ENCODE measurements around the gene SREK1. TPM values are rescaled to one million over a fixed set of nuclear protein-coding genes. Genes with fewer than 3 reads are reported as not detected.

Gene SREK1
- total RNA-seq, 1 experiment from 2014 or later: 38.4 TPM

DNA sequence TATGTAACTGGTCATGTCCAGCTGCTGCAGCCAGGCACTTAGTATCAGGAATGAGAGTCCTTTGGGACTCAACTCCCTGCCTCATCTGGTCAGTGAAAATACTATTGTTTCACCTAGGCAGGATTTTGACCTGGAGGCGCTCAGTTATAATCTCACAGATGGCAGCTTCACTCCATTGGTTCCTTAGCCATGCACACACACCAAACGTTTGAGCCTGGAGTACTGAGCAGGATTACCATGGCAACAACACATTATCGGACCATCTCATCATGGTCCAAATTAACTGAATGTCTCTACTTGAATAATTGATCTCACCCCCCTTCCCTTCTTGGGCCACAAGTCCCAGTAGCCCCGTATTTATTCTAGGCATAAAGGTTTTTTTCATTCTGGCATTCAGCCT, 15.0 kb upstream of the SREK1 start:
- Mint-ChIP-seq H3K27ac (no peak overlapping the region), H3K9me3 (peaks cover 7% of the 10 kb centered on the region; the same call in 1 of the 2 replicates), H3K4me1 (no peaks in the 10 kb centered on the region), H3K27me3 (ENCODE audit: low read depth) (peaks cover 4% of the 10 kb centered on the region; the same call in 1 of the 2 replicates), H3K36me3 (no peaks in the 10 kb centered on the region), H3K4me3 (no peak overlapping the region)
- DNase-seq (ENCODE audit: low spot score) (no peak), ATAC-seq (no peak)
- CTCF ChIA-PET: no interaction called here
- TF ChIP-seq JUN (CRISPR knock-in tag; IDR thresholded peaks at IDR 0.05) (no peak), NFATC4 (CRISPR knock-in tag; IDR thresholded peaks at IDR 0.05) (no peak), FOXP1 (CRISPR knock-in tag; IDR thresholded peaks at IDR 0.05; ENCODE audit: borderline replicate concordance) (no peak), EMX1 (CRISPR knock-in tag; IDR thresholded peaks at IDR 0.05) (no peak)
- TF ChIP-seq, protein P1, sequence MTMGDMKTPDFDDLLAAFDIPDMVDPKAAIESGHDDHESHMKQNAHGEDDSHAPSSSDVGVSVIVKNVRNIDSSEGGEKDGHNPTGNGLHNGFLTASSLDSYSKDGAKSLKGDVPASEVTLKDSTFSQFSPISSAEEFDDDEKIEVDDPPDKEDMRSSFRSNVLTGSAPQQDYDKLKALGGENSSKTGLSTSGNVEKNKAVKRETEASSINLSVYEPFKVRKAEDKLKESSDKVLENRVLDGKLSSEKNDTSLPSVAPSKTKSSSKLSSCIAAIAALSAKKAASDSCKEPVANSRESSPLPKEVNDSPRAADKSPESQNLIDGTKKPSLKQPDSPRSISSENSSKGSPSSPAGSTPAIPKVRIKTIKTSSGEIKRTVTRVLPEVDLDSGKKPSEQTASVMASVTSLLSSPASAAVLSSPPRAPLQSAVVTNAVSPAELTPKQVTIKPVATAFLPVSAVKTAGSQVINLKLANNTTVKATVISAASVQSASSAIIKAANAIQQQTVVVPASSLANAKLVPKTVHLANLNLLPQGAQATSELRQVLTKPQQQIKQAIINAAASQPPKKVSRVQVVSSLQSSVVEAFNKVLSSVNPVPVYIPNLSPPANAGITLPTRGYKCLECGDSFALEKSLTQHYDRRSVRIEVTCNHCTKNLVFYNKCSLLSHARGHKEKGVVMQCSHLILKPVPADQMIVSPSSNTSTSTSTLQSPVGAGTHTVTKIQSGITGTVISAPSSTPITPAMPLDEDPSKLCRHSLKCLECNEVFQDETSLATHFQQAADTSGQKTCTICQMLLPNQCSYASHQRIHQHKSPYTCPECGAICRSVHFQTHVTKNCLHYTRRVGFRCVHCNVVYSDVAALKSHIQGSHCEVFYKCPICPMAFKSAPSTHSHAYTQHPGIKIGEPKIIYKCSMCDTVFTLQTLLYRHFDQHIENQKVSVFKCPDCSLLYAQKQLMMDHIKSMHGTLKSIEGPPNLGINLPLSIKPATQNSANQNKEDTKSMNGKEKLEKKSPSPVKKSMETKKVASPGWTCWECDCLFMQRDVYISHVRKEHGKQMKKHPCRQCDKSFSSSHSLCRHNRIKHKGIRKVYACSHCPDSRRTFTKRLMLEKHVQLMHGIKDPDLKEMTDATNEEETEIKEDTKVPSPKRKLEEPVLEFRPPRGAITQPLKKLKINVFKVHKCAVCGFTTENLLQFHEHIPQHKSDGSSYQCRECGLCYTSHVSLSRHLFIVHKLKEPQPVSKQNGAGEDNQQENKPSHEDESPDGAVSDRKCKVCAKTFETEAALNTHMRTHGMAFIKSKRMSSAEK (CRISPR knock-in tag; IDR thresholded peaks at IDR 0.05; ENCODE audit: borderline replicate concordance): no peak
- POLR2A ChIA-PET: no interaction called here

DNA sequence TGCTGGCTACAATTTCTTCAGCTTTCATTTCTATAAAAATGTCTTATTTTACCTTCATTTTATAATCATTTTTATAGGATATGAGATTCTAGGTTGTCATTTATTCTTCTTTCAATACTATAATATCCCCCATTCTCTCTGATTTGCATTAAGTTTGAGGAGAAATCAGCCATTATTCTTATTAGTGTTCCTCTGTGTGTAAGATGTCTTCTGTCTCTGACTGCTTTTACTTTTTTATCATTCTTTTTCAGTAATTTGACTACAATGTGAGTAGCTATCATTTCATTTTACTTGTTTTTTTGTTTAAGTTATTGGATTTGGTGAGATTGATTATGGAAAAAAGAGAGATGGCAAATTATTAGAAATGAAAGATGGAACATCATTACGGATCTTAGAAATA, 13.6 kb upstream of the SREK1 start:
- ATAC-seq (no peak), DNase-seq (ENCODE audit: low spot score) (no peak)
- Mint-ChIP-seq H3K4me3 (no peak overlapping the region), H3K9me3 (peaks cover 7% of the 10 kb centered on the region; the same call in 1 of the 2 replicates), H3K36me3 (no peaks in the 10 kb centered on the region), H3K27me3 (ENCODE audit: low read depth) (no peaks in the 10 kb centered on the region; the same call in 1 of the 2 replicates), H3K27ac (no peak overlapping the region), H3K4me1 (no peaks in the 10 kb centered on the region)
- POLR2A ChIA-PET: no interaction called here
- CTCF ChIA-PET: no interaction called here
- no peak for TF ChIP-seq CREB1 (CRISPR knock-in tag; IDR thresholded peaks at IDR 0.05)
- no peak for TF ChIP-seq PRRX2 (CRISPR knock-in tag; IDR thresholded peaks at IDR 0.05)
- no peak for TF ChIP-seq JAZF1 (CRISPR knock-in tag; IDR thresholded peaks at IDR 0.05)

DNA sequence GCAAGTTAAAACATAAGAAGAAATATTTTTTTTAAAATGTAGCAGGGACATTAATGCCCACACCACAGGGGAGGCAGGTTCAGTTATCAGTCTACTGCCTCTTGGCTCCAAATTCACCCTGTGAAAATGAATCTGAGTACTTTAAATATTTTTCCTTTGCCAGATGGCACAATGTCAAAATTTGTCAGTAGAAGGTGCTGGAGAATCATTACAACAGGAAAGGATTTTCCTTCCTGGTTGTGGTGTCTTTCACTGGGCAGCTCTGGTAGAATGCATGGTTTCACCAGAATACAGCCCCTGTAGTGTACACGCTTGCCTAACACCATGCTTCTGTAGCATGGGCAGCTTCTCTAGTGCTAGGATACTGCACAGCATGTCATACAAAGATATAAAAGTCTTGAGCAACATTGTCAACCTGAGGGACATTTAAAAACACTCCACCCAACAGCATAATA, 9.7 kb upstream of the SREK1 start:
- Mint-ChIP-seq H3K27ac (no peak overlapping the region), H3K4me1 (peaks cover 3% of the 10 kb centered on the region; the same call in 1 of the 2 replicates), H3K36me3 (no peaks in the 10 kb centered on the region), H3K9me3 (peaks cover 5% of the 10 kb centered on the region; the same call in 1 of the 2 replicates), H3K27me3 (ENCODE audit: low read depth) (no peaks in the 10 kb centered on the region; the same call in 1 of the 2 replicates), H3K4me3 (no peak overlapping the region)
- DNase-seq (ENCODE audit: low spot score): no peak
- no peak for TF ChIP-seq MXD4 (CRISPR knock-in tag; IDR thresholded peaks at IDR 0.05; ENCODE audit: borderline replicate concordance)
- no peak for TF ChIP-seq MYBL2 (CRISPR knock-in tag; IDR thresholded peaks at IDR 0.05)
- CTCF ChIA-PET: no interaction called here
- no peak for ATAC-seq
- POLR2A ChIA-PET: no interaction called here

DNA sequence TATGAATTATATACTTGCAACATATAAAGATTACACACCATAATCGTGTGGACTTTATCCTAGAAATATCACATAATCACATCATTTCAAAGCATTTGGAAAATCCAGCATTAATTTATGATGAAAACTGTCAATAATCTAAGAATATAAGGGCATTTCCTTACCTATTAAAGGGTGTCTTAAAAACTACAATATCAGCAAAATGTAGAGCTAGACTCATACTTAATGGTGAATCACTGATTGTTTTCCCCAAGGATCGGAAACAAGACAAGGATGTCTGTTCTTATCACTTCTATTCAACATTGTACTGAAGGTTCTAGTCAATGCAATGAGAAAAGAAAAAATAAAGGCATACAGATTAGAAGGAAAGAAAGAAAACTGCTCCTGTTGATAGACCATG, 8.0 kb upstream of the SREK1 start:
- DNase-seq (ENCODE audit: low spot score) (no peak), ATAC-seq (no peak)
- H3K27me3 Mint-ChIP-seq (ENCODE audit: low read depth): no peaks in the 10 kb centered on the region; the same call in 1 of the 2 replicates
- H3K4me3 Mint-ChIP-seq: no peak overlapping the region
- ChIA-PET CTCF (interaction anchor here (0.7 kb wide), 1 partner anchor 88 kb away, joined by 3 read pairs; no protein-coding TSS in a partner anchor), POLR2A (no interaction called here)
- H3K27ac Mint-ChIP-seq: no peak overlapping the region
- no peaks in the 10 kb centered on the region for H3K36me3 Mint-ChIP-seq
- H3K4me1 Mint-ChIP-seq: peaks cover 3% of the 10 kb centered on the region; the same call in 1 of the 2 replicates
- TF ChIP-seq, protein P2, sequence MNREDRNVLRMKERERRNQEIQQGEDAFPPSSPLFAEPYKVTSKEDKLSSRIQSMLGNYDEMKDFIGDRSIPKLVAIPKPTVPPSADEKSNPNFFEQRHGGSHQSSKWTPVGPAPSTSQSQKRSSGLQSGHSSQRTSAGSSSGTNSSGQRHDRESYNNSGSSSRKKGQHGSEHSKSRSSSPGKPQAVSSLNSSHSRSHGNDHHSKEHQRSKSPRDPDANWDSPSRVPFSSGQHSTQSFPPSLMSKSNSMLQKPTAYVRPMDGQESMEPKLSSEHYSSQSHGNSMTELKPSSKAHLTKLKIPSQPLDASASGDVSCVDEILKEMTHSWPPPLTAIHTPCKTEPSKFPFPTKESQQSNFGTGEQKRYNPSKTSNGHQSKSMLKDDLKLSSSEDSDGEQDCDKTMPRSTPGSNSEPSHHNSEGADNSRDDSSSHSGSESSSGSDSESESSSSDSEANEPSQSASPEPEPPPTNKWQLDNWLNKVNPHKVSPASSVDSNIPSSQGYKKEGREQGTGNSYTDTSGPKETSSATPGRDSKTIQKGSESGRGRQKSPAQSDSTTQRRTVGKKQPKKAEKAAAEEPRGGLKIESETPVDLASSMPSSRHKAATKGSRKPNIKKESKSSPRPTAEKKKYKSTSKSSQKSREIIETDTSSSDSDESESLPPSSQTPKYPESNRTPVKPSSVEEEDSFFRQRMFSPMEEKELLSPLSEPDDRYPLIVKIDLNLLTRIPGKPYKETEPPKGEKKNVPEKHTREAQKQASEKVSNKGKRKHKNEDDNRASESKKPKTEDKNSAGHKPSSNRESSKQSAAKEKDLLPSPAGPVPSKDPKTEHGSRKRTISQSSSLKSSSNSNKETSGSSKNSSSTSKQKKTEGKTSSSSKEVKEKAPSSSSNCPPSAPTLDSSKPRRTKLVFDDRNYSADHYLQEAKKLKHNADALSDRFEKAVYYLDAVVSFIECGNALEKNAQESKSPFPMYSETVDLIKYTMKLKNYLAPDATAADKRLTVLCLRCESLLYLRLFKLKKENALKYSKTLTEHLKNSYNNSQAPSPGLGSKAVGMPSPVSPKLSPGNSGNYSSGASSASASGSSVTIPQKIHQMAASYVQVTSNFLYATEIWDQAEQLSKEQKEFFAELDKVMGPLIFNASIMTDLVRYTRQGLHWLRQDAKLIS (CRISPR knock-in tag; IDR thresholded peaks at IDR 0.05; ENCODE audit: borderline replicate concordance): no peak
- TF ChIP-seq, protein P3, sequence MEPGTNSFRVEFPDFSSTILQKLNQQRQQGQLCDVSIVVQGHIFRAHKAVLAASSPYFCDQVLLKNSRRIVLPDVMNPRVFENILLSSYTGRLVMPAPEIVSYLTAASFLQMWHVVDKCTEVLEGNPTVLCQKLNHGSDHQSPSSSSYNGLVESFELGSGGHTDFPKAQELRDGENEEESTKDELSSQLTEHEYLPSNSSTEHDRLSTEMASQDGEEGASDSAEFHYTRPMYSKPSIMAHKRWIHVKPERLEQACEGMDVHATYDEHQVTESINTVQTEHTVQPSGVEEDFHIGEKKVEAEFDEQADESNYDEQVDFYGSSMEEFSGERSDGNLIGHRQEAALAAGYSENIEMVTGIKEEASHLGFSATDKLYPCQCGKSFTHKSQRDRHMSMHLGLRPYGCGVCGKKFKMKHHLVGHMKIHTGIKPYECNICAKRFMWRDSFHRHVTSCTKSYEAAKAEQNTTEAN (CRISPR knock-in tag; IDR thresholded peaks at IDR 0.05): no peak
- TF ChIP-seq NR2C2 (CRISPR knock-in tag; IDR thresholded peaks at IDR 0.05) (no peak), HMGA2 (CRISPR knock-in tag; IDR thresholded peaks at IDR 0.05) (no peak), JUN (CRISPR knock-in tag; IDR thresholded peaks at IDR 0.05) (no peak), MXD4 (CRISPR knock-in tag; IDR thresholded peaks at IDR 0.05; ENCODE audit: borderline replicate concordance) (no peak), RORB (CRISPR knock-in tag; IDR thresholded peaks at IDR 0.05) (no peak), GRHL2 (CRISPR knock-in tag; IDR thresholded peaks at IDR 0.05; ENCODE audit: insufficient replicate concordance, severe bottlenecking) (no peak), OVOL2 (CRISPR knock-in tag; IDR thresholded peaks at IDR 0.05; ENCODE audit: borderline replicate concordance) (no peak), GABPB1 (CRISPR knock-in tag; IDR thresholded peaks at IDR 0.05) (no peak)
- TF ChIP-seq, protein P4, sequence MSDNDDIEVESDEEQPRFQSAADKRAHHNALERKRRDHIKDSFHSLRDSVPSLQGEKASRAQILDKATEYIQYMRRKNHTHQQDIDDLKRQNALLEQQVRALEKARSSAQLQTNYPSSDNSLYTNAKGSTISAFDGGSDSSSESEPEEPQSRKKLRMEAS (CRISPR knock-in tag; IDR thresholded peaks at IDR 0.05): no peak
- H3K9me3 Mint-ChIP-seq: no peaks in the 10 kb centered on the region
